GM18508 (cell line): ENCODE measurements around the gene SND1.
"Not testable (repeated sequence)": the region's sequence is repeated elsewhere in the genome, so short reads cannot be mapped to it uniquely, and the experiment has no call there.

Experiments used
- ATAC-seq: cut with Tn5 transposase; IDR thresholded peaks from one replicate; pipeline ENCODE4 v1.9.1; 2021; ENCODE audit warnings: moderate number of reproducible peaks; ENCODE audit not compliant: insufficient read depth, unreplicated experiment

The SND1 gene

GRCh38 chr7:128100225-128100948 lies 448.4 kb downstream of the SND1 start:
- ATAC-seq: no peak

- ATAC-seq: no peak
These were observed 449.1 kb downstream of the SND1 start for GRCh38 chr7:128100949-128101713.

GRCh38 chr7:128102490-128103291 lies 450.7 kb downstream of the SND1 start:
- ATAC-seq: no peak

GRCh38 chr7:128103498-128104107 lies 451.6 kb downstream of the SND1 start:
- no peak for ATAC-seq

DNA sequence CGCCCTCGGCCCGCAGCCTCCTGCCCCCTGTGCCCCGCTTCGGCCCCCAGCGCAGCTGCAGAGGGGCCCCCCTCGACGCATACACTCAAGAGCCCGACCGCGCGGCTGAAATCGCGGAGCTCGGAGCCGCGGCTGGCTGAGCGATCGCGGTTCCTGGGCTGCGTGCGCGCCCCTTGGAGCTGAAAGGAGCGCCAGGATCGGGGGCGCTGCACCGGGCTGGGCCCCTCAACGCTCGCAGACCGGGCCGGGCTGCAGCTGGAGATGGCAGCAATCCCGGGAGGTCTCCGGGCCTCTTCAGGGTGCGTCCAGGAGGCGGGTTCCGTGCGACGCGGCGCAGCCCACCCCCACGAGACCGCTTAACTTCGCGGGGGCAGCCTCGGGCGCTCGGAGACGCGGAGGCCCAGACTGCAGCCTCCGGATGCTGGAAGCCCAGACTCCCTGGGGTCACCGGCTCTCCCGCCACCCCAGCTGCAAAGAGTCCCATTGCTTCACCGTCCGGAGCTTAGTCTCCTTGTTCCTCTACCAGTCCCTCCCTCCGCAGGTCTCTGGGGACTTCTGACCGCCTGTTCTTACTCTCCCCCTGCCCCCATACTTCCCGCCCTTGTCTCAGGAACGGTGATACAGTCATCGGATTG lies 452.2 kb downstream of the SND1 start:
- no peak for ATAC-seq

GRCh38 chr7:128105228-128106022 lies 453.4 kb downstream of the SND1 start:
- ATAC-seq: no peak

DNA sequence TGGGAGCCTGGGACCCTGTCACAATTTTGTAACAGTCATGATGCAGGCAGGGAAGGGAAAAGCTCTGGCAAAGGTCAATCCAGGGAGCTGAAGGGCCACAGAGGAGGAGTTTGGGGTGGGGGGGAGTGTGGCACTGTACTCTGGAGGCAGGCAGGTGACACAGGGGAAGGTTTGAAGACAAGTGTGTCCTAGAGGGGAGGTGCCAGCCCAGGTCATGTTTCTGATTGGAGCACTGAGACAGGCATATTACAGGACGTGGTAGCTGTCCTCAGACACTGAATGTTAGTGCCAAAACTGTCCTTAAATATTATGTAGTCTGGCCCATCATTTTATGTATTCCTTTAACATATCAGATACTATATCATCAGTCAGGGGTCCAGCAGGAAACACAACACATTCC lies 454.8 kb downstream of the SND1 start:
- no peak for ATAC-seq

DNA sequence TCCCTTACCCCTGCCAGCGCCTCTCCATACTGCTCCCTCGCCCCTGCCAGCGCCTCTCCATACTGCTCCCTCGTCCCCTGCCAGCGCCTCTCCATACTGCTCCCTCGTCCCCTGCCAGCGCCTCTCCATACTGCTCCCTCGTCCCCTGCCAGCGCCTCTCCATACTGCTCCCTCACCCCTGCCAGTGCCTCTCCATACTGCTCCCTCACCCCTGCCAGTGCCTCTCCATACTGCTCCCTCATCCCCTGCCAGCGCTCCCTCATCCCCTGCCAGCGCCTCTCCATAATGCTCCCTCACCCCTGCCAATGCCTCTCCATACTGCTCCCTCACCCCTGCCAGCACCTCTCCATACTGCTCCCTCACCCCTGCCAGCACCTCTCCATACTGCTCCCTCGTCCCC lies 455.5 kb downstream of the SND1 start:
- ATAC-seq: not testable (repeated sequence)

DNA sequence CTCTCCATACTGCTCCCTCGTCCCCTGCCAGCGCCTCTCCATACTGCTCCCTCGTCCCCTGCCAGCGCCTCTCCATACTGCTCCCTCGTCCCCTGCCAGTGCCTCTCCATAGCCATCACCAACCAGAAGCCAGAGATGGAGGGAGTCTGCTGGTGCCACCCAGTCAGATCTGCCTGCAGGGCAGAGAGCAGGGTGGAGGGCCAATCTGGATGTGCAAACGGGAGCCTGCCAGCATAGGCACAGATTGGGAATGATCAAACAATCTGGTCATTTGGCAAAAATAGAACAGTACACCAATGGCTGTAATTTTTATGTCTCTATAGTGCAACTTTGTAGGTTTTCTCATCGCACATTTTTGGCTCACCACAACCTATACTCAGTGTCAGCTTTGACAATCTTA lies 456.1 kb downstream of the SND1 start:
- ATAC-seq: no peak

DNA sequence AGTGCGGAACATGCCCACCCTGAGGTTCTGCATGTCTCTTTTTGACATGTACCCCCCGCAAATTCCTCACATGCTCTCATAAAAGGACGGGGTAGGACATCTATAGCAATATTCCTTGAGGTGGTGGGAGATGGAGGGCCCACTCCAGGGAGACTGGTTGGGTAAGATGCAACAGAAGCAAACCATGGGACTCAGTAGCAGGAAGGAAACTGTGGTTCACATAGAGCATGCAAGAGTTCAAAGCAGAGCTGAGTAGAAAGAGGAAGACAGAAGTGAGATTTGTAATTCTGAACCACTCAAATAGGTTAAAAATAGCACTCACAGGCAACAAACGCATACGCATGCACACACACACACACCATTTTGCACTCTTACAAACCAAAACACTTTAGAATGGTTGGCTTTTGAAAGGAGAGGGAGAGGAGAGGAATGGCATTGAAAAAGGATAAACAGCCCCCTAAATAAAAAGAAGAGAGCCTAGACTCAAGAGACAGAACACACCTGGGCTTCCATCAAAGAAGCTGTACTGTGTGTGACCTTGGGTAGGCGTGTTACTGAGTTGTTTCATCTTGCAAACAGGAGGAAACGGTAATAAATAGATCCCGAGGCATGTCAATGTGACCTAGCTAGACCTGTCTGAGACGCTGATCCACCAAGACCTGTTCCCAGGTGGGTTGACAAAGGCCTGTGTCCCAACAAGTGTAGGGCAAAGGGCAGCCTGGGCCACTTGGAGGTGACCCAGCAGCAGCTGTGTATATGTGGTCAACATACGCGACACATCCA lies 456.8 kb downstream of the SND1 start:
- peak; percentile 90 for ATAC-seq

DNA sequence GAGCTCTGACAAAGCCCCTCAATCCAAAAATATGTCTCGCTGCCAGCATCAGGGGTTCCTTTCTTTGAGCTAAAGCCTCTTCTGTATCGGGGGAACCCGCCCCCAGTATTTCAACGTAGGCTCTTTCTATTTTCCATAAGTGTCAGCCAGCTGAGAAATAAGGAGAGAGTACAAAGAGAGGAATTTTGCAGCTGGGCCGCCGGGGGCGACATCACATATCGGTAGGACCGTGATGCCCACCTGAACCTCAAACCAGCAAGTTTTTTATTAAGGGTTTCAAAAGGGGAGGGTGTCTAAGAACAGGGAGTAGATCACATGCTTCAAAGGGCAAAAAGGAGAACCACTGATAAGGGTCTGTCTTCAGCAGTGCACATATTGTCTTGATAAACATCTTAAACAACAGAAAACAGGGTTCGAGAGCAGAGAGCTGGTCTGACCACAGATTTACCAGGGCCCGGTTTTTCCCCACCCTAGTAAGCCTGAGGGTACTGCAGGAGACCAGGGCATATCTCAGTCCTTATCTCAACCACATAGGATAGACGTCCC lies 457.5 kb downstream of the SND1 start:
- ATAC-seq: not testable (repeated sequence)

- no peak for ATAC-seq
These were observed 458.8 kb downstream of the SND1 start for GRCh38 chr7:128110641-128111364.

- no peak for ATAC-seq
These were observed 460.2 kb downstream of the SND1 start for GRCh38 chr7:128112018-128112780.

- ATAC-seq: no peak
These were observed 460.8 kb downstream of the SND1 start for GRCh38 chr7:128112781-128113221.

- no peak for ATAC-seq
These were observed 461.8 kb downstream of the SND1 start for GRCh38 chr7:128113839-128114238.

DNA sequence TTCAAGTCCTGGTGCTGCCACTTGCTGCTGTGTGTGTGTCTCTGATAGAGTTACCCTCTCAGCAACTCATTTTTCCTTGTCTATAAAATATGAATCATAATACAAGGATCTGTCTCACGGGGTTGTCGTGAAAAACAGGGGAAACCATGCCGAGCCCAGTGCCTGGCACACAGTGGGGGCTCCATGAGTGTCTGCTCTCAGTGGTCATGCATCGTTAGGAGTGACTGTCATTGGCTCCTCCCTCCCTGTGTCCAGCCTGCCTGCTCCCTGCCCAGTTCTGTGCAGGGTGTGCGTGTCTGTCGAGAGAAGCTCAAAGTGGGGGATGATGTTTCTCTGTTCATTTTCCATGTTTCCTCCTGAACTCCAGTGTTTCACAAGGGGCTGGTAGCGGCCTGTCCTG lies 462.8 kb downstream of the SND1 start:
- ATAC-seq: no peak

DNA sequence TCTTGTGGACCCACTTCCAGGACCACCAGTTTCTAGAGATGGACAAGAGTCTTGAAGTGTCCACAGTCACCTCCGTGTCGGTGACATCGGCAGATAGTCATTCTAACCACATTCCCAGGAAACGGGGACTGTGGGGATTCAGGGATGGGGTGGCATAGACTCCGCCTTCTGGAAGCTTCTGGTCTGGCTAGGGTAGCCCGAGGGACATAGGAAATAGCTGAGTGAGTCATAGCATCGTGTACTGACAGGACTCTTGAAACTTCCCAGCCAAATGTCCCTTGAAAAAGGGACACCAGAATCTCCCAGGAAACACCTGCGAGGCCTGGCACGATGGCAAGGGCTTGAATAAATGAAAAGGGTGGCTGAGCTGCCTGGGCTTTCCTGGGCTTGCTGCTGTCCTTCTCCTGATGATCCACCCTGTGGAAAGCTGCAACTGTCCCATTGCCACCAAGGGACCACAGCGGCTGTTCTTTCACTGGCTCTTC lies 463.4 kb downstream of the SND1 start:
- no peak for ATAC-seq
